ENCODE measurements around the gene CCDC32. TPM values are rescaled to one million over a fixed set of nuclear protein-coding genes. Genes with fewer than 3 reads are reported as not detected.
A peak's percentile ranks its signal among the peaks of the same experiment; 100 is the strongest.

The CCDC32 gene
- total and polyA plus RNA-seq, 2 of the 13 experiments (the other 11 are each of a cell fraction or from before 2014, with no cell fraction given): 10.8 to 23.2 TPM

DNA sequence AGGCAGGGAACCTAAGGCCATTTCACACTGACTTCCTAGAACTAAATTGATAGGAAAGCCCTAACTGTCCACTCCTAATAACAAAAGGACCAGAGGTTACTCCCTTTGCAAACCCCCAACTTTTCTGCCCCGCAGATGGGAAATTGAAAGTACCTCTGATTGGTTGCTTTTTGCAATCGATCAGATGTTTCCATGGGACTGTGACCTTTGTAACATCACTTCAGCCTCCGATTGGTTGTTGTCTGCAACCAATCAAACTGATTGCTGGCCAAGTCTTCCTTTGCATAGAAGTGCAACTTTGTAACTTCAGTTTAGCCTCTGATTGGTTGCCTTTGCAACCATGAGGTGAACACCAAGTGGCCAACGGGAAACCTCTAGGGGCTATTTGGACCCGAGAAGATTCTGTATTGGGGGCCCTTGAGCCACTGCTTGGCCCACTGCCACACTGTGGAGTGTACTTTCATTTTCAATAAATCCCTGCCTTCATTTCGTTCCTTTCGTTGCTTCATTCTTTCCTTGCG lies 17.9 kb upstream of the CCDC32 start (continued):
- TF ChIP-seq MBD4 (IDR thresholded peaks at IDR 0.05; ENCODE audit: borderline replicate concordance, low read length) (no peak), DR1 (CRISPR knock-in tag; IDR thresholded peaks at IDR 0.05) (0 out of 2 replicates have a peak, but pooled peaks have one; percentile 41), ZNF207 (IDR thresholded peaks at IDR 0.05; ENCODE audit: borderline replicate concordance) (no peak), RBFOX2 (IDR thresholded peaks at IDR 0.05; ENCODE audit: low read depth, low read length) (peak; percentile 40; the same call in 1 of the 2 replicates), PRPF4 (IDR thresholded peaks at IDR 0.05; ENCODE audit: low read depth, low read length, poor library complexity, severe bottlenecking) (no peak), KLF6 (CRISPR knock-in tag; IDR thresholded peaks at IDR 0.05) (0 out of 2 replicates have a peak, but pooled peaks have one; percentile 32), KLF12 (CRISPR knock-in tag; IDR thresholded peaks at IDR 0.05; ENCODE audit: borderline replicate concordance) (no peak), SMAD9 (CRISPR knock-in tag; IDR thresholded peaks at IDR 0.05) (no peak), CEBPG (CRISPR knock-in tag; IDR thresholded peaks at IDR 0.05) (0 out of 2 replicates have a peak, but pooled peaks have one; percentile 8), HOXA5 (CRISPR knock-in tag; IDR thresholded peaks at IDR 0.05) (peak; percentile 67; the same call in 1 of the 2 replicates), ELF3 (CRISPR knock-in tag; IDR thresholded peaks at IDR 0.05) (no peak), NONO (IDR thresholded peaks at IDR 0.05) (no peak), NONO (CRISPR knock-in tag; conservative IDR thresholded peaks at IDR 0.05) (no peak), CBFB (CRISPR knock-in tag; IDR thresholded peaks at IDR 0.05) (no peak), NR2F1 (CRISPR knock-in tag; IDR thresholded peaks at IDR 0.05) (peak; percentile 5 to 70; a peak in 1 of 4 replicates)
- TF ChIP-seq, protein P1, sequence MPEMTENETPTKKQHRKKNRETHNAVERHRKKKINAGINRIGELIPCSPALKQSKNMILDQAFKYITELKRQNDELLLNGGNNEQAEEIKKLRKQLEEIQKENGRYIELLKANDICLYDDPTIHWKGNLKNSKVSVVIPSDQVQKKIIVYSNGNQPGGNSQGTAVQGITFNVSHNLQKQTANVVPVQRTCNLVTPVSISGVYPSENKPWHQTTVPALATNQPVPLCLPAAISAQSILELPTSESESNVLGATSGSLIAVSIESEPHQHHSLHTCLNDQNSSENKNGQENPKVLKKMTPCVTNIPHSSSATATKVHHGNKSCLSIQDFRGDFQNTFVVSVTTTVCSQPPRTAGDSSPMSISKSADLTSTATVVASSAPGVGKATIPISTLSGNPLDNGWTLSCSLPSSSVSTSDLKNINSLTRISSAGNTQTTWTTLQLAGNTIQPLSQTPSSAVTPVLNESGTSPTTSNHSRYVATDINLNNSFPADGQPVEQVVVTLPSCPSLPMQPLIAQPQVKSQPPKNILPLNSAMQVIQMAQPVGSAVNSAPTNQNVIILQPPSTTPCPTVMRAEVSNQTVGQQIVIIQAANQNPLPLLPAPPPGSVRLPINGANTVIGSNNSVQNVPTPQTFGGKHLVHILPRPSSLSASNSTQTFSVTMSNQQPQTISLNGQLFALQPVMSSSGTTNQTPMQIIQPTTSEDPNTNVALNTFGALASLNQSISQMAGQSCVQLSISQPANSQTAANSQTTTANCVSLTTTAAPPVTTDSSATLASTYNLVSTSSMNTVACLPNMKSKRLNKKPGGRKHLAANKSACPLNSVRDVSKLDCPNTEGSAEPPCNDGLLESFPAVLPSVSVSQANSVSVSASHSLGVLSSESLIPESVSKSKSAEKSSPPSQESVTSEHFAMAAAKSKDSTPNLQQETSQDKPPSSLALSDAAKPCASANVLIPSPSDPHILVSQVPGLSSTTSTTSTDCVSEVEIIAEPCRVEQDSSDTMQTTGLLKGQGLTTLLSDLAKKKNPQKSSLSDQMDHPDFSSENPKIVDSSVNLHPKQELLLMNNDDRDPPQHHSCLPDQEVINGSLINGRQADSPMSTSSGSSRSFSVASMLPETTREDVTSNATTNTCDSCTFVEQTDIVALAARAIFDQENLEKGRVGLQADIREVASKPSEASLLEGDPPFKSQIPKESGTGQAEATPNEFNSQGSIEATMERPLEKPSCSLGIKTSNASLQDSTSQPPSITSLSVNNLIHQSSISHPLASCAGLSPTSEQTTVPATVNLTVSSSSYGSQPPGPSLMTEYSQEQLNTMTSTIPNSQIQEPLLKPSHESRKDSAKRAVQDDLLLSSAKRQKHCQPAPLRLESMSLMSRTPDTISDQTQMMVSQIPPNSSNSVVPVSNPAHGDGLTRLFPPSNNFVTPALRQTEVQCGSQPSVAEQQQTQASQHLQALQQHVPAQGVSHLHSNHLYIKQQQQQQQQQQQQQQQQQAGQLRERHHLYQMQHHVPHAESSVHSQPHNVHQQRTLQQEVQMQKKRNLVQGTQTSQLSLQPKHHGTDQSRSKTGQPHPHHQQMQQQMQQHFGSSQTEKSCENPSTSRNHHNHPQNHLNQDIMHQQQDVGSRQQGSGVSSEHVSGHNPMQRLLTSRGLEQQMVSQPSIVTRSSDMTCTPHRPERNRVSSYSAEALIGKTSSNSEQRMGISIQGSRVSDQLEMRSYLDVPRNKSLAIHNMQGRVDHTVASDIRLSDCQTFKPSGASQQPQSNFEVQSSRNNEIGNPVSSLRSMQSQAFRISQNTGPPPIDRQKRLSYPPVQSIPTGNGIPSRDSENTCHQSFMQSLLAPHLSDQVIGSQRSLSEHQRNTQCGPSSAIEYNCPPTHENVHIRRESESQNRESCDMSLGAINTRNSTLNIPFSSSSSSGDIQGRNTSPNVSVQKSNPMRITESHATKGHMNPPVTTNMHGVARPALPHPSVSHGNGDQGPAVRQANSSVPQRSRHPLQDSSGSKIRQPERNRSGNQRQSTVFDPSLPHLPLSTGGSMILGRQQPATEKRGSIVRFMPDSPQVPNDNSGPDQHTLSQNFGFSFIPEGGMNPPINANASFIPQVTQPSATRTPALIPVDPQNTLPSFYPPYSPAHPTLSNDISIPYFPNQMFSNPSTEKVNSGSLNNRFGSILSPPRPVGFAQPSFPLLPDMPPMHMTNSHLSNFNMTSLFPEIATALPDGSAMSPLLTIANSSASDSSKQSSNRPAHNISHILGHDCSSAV (CRISPR knock-in tag; IDR thresholded peaks at IDR 0.05; ENCODE audit: borderline replicate concordance): no peak
- TF ChIP-seq, protein P2, sequence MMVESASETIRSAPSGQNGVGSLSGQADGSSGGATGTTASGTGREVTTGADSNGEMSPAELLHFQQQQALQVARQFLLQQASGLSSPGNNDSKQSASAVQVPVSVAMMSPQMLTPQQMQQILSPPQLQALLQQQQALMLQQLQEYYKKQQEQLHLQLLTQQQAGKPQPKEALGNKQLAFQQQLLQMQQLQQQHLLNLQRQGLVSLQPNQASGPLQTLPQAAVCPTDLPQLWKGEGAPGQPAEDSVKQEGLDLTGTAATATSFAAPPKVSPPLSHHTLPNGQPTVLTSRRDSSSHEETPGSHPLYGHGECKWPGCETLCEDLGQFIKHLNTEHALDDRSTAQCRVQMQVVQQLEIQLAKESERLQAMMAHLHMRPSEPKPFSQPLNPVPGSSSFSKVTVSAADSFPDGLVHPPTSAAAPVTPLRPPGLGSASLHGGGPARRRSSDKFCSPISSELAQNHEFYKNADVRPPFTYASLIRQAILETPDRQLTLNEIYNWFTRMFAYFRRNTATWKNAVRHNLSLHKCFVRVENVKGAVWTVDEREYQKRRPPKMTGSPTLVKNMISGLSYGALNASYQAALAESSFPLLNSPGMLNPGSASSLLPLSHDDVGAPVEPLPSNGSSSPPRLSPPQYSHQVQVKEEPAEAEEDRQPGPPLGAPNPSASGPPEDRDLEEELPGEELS (CRISPR knock-in tag; IDR thresholded peaks at IDR 0.05): no peak
- TF ChIP-seq, protein P3, sequence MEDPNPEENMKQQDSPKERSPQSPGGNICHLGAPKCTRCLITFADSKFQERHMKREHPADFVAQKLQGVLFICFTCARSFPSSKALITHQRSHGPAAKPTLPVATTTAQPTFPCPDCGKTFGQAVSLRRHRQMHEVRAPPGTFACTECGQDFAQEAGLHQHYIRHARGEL (CRISPR knock-in tag; IDR thresholded peaks at IDR 0.05): no peak
- TF ChIP-seq, protein P4, sequence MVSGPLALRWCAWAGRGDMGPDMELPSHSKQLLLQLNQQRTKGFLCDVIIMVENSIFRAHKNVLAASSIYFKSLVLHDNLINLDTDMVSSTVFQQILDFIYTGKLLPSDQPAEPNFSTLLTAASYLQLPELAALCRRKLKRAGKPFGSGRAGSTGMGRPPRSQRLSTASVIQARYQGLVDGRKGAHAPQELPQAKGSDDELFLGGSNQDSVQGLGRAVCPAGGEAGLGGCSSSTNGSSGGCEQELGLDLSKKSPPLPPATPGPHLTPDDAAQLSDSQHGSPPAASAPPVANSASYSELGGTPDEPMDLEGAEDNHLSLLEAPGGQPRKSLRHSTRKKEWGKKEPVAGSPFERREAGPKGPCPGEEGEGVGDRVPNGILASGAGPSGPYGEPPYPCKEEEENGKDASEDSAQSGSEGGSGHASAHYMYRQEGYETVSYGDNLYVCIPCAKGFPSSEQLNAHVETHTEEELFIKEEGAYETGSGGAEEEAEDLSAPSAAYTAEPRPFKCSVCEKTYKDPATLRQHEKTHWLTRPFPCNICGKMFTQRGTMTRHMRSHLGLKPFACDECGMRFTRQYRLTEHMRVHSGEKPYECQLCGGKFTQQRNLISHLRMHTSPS (CRISPR knock-in tag; IDR thresholded peaks at IDR 0.05; ENCODE audit: low read depth): no peak
